Kasumi-1 (cell line): Measurements from ENCODE around the gene POLR2M.

Experiments used
- DNase-seq, 2 experiments: peaks; one replicate each; lab custom pipeline; 2025; lab: John Stamatoyannopoulos, UW

The POLR2M gene

DNA sequence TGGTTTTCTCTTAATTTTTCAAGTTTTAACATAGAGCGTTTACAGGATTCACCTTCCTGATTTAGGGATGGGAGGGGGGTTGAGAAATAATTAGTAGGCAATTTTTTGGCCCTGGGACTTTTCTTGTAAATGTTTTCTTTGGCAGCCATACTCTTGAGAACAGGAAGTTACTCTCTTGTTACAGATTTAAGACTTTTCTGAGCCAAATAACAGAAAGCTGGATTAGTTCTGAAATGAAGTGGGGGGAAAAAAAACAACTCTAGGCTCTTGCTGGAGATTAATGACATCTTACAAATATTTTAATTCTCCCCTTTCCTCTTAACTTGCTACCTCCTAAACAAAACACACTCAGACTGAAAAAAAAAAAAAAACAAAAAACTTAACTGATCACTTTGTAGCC, 13.8 kb upstream of the POLR2M start:
- no peak for DNase-seq

DNA sequence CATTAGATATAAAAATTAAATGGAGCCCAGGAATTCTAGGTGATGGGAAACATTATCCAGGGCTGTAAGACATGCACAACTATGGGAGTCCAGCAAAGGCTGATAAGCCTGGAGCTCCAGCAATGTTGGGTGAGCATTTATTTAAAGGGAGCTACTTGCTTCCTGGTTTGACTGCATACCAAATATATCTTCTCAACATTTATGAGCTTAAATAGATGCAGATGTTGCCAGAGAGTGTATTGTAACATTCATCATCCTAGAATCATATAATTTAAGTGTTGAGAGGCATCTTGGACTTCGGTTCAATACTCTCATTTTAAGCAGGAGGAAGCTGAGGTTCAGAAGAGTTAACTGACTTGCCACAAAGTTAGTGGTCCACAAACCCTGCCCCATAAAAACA, 12.2 kb upstream of the POLR2M start:
- no peak for DNase-seq

DNA sequence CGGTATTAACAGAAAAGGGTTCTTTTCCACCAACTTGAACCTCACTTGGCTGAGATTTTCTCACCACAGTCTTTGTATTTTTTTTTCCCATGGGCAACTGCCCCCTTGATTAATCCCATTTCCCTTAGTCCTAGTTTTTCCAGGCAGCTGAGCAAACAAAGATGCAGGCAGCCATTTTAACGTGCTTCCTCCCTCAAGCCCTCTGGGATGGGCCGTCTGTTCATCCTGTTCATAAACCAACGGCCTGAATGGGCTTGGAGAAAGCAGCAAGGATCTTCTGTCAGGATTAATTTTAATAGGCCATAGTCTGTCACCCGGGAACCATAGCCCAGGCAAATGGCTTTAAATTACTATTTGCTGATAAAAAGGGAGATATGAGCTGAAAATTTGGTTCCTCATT, 10.4 kb upstream of the POLR2M start:
- no peak for DNase-seq

DNA sequence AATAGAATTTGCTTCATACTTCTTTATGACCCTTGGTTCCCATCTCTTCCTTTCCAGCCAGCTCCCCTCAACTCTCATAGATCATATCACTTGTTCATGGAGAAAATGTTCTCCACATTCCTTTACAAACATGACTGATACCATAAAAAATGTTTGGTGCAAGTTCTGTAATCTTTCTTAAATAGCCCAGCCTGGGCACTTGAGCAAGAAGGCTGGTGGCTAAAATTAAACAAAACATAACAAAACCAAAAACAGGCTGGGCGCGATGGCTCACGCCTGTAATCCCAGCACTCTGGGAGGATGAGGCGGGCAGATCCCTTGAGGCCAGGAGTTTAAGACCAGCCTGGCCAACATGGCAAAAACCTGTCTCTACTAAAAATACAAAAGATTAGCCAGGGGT, 8.9 kb upstream of the POLR2M start:
- no peak for DNase-seq

DNA sequence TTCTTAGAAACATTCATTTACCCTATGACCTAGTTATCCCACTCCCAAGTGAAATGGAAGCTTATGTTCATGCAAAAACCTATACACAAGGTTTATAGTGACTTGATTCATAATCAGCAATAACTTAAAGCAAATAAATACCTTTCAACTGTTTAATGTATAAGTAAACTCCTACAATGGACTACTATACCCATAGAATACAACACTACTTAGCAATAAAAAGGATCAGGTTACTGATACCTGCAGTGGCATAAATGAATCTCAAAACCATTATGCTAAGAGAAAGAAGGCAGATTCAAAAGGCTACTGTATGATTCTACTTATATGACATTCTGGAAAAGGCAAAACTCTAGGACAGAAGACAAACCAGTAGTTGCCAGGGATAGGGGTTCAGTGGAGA, 8.3 kb upstream of the POLR2M start:
- no peak for DNase-seq

DNA sequence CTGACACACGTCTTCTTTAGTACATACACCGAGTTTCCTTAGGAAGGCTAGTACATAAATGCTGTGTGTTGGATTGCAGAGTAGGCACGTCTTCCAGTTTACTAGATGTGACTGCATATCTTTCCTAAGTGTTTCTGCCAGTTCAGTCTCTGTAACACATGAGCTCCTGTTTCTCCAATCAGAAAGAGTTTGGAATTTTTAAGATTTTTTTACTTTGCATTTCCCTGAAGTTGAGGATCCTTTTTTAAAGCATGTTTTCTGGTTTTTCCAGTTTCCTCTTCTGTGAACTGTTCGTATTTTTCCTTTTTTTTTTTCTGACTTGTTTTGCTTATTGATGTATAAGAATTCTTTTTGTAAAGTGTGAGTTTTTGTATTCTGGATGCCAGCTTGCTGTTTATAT, 7.5 kb upstream of the POLR2M start:
- no peak for DNase-seq

DNA sequence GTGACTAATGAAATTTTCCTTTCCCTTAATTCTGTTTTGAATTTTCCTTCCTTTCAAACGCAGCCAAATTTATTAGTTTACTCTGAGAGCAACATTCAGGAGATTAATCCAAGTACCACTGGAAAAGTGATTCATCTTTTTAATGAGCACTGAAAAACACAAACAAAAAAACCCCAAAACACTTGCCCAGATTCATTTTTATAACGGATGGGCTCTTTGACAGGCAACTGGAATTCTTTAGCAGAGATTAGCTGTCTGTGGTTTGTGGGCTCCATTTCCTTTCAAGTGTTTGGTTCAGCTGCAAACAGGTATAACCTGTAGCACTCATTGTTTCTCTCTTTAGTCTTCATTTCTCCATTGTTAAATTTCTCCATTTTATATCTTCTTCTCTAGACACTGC, 3.1 kb upstream of the POLR2M start:
- no peak for DNase-seq

DNA sequence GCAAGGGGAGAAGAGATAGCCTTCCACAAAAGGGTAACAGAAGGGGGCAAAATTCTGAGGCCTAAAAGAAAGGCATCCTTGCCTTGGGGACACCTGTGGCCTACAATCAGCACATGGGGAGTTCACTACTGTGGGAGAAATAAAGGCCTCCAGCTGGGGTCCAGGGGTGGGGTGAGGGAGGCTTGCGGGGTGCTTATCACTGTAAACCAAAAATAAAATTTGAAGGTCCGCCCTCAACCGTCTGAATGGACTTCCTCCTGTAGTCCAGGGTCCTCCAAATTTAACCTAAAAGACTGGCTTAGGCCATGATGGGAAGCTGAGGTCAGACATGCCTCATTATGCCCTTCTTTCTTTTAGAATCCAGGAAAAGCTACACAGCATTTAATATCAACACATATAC, 2.1 kb upstream of the POLR2M start:
- no peak for DNase-seq

DNA sequence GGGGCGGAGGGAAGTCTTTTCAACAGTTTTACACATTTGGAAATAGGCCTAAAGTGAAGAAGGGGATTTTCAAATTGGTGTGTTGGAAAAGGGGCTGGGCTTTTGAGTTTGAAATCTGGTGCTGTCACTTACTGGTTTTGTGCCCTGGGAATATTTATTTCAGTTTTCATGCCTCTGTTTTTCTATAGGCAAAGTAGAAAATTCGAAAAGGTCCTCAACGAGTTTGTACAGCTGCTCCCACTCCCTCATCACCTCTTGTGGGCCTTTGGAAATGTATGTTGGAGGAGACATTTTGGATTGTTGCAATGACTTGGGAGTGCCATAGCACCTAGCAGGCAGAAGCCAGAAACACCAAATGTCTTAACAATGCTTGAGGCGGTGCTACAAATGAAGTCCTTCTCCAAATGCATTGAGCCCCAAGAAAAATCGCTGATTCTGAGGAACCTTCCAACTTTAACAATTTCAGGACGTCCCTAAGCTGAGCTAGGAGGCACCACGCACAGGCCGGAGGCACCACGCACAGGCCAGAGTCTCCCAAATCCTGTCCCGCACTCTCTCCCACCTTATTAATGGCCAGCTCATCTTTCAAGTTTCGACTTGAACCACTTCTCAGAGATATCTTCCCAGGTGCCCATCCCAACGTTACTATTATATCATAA, 639 bp upstream of the POLR2M start:
- no peak for DNase-seq

DNA sequence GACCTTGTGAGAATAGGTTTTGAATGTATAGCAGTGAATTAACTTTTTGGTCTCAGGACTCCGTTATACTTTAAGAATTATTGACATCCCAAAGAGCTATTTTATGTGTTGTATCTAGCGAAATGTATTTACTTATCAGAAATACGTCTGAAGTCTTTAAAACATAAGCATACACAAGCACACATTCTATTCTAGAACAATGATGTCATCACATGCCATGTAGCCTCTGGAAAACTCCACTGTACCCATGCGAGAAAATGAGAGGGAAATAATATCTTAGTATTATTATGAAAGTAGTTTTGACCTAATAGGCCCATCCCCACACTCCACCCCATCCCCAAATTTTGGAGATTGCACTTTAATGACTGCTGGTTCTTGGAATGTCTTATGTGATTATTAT, 1.5 kb downstream of the POLR2M start:
- no peak for DNase-seq

DNA sequence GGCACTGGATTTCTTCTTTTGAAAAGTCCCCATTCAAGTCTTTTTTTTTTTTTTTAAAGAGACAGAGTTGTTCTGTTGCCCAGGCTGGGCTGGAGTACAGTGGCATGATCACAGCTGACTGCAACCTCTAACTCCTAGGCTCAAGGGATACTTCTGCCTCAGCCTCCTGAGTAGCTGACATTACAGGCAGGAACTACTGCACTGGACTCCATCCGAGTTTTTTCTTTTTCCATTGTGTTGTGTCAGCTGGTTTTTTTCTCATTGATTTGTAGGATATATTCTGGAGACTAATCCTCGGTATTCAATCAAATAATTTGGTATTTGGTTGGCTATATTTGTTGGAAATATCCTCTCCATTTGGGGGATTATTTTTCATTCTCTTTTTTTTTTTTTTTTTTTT, 11.8 kb downstream of the POLR2M start:
- DNase-seq: no peak

DNA sequence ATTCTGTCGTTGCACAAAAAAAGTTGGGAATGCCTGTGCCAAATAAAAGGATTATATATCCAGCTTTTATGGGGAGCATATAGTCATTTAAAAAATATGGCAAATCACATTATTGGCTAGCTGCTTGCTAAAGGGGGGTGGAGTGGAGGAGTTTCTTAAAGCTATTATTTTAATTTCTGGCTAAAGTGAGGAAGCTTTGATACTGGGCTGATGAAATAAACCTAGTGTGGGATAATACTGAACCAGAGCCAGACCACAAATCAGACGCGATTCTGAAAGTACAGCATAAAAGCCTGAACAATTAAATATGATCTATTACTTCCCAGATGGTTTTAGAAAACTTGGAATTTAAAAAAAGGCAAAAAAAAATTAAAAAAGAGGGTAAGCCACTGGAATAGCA, 14.4 kb downstream of the POLR2M start:
- DNase-seq: no peak

DNA sequence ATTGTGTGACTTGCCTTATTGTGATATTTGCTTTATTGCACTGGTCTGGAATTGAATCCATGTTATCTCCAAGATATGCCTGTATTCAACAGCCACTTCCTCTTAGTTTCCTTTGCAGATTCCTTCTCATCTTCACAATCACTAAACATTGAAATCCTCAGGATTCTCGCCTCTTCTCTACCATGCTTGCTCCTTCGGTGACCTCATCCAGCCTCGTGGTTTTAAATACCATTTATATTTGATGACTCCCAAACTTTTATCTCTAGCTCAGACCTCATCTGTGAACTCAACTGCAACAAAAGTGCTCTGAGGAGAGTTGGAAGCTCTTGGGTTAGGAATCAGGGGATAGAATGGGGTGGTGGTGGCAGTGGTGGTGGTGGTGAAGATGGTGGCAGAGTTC, 19.9 kb downstream of the POLR2M start:
- DNase-seq: no peak

DNA sequence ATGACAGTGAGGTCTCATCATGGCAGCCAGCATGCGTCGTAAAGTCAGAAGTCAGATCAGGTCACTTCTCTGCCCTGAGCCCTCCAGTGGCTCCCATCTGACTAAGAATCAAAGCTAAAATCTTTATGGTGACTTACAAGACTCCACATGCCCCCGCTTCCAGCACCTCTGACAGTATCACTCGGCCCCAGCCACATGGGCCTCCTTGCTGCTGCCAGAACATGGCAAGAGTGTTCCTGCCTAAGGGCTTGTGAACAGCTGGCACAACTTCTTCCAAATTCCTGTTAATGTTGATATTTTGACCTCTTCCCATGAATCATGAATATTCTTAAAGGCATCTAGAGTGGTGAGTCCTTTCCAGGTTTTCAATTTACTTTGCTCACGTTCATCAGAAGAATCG, 20.5 kb downstream of the POLR2M start:
- DNase-seq: no peak

DNA sequence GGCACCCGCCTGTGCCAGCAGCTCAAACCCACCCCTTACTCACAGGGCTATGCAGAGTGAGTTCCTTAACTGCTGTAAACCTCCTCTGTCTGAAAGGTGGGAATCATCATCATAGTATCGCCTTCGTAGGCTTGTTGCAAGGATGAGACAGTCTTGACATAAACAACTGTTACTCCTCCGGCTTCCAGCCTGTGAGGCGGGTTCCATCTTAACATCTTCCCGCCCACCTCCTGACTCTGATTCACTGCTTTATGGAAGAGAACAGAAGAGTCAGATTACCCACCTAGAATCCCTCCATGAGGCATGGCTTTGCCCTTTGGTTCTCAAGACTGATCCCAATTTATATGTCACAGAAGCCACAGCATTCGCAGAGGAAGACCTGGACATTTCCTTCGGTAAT, 21.9 kb downstream of the POLR2M start:
- no peak for DNase-seq

DNA sequence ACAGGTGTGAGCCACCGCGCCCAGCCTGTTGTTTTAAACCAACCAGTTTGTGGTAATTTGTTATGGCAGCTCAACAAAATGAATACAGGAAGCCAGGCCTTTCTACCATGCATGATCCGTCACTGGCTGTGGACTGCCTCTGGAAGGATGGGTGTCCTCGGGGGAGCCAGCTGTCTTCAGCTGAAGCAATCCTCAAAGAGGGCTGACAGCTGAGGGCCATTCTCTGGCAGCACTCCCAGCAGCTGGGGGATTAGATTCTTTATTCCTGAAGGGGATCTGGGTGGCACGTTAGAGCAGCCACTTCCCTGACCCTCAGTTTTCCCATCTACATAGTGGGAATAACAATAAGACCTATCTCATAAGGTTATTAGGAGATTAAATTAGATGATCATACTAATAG, 24.4 kb downstream of the POLR2M start:
- DNase-seq: no peak

DNA sequence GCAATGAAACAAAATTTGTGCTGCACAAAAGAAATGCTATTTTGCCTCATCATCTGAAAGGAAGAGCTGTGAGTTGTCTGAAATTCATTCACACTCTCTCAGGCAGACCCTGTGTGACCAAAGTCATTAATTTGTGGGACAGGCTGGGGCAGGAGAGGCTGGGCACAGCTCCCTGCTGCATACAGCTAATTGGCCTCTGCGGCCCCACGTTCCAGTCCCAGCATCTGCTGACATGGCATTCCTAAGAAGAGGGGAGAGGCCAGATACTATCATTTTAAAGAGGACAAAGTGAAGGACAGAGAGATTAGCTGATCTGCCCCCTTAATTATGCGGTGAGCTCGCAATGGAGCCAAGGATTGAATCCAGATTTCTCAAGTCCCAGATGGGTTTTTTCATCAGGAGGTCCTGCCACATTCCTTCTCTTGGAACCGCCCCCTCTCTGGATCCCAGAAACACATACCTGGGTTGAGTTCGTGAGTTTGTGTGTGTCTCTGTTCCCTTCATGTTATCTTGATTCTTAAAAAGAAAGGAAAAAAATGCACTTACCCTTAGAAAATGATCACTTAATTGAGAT, 25.1 kb downstream of the POLR2M start:
- no peak for DNase-seq

DNA sequence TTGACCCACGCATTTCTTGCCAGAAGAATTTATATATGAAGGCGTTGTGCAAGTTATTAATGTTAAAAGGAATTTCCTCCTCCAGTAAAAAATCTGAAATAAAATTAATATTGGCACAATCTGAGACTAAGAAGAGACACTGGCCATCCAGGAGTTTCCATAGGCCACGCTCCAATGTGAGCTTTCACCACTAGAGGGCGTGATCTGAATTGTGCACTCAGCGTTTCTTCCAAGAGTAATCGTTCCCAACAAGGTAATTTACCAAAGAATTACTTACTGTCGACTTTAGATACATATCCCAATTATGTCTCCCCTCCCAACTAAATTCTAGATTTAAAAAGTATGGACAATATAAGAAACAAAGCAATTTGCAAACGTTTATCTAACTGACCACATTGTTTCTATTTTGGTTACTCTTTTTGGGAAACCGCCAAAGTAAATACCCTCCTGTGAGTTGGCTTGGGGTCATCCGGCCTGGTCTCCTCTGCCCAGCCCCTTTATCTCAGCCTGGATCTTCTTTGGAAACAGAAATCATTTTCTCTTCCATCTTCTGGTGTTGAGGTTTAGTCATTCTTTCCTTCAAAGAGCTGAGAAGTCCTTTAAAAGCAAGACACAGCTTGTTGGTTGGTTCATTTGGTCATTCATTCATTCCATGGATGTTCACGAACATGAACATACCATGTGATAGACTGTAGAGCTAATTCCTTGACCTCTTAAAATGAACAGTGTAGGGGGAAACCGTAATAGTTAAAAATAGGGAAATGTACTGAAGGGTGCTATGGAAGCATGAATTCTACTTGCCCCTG, 26.2 kb downstream of the POLR2M start:
- DNase-seq: peak; percentile 11 to 58

DNA sequence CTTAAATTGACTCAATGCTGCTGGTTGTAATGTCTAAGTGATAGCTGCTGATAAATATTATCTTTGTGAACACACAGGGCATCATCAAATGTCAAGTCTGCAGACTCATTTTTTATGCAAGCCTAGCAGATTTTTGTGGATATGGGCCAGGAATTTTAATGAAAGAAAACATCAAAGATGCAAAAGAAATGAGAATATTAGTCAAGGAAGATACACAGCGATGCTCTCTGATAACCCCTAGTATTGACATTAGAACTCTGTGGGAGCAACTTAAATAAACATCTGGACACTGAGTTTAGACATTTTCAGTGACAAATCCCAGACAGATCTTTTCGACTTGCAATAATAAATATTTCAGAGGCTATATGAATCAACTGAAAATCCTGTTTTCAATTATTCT, 28.3 kb downstream of the POLR2M start:
- DNase-seq: no peak

DNA sequence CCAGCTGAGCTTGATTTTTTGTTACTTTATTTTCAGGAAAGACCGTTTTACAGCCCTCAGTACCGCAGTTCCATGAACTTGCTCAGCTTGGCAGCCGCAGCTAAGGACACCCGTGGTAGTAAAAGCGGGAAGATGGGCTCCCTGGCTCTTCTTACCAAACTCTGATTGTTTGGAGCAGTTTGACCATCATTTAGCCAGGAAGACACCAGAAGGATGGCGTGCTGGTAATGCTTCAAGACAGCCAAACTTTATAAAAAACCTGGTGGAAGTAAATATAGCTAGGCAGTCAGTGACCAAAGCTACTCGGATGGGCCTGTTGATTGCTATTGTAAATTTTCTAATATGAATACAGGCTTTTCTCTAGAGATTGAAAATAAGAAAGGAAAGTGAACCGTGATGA, 28.9 kb downstream of the POLR2M start:
- DNase-seq: no peak

DNA sequence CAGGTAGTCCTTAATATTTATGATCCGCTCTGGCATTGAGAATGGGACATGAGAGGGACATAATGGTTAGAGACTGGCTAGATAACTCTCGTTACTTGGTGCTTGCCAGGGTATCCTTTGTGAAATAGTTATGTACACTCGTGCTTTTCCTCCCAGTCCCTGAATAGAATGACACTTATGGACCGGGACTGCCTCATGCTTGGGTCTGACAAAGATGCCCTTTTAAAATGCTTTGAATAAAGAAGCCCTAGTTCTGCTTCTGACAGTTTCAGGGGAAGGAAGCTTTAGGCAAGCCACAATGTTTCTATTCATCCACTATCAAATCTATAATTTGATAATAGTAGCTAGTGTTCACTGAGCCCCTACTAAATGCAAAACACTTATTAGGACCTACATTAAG, 29.4 kb downstream of the POLR2M start:
- no peak for DNase-seq

DNA sequence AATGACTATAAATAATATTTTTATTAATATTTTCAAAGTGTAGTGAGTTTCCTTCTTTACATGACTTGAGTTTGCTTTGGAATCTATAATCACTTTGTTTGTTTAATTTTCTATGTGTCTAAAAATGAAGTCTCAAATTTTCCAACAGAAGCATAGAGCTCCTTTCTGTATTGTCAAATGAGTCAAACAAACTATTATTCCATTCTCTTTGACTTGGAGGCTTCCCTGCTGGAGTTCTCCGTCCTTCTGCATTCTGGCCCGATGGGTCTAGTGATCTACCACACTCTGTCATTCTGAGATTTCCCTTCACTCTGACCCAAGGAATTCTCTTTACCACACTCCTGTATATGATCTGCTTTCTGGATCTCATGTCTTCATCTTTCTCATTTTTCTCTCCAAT, 30.1 kb downstream of the POLR2M start:
- DNase-seq: no peak

DNA sequence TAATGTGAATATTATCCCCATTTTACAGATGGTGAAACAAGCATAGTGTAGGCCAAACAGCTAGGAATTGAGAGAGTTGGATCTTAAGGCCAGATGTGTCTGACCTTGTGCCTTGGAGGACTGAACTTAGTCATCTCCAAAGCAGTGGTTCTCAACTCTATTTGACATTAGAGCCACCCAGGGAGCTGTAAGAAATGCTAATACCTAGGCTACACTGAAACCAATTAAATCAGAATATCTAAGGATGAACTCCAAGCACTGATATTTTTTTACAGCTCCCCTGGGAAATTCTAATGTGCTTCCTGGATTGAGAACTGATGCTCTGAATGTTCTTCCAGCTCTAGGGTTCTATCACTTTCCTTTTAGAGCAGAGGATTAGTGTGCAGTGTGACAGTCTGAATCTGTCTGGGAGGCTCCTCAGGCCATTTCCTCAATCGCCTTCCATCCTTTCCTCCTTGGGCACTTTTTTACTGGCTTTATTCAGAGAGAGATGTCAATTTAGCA, 32.3 kb downstream of the POLR2M start:
- no peak for DNase-seq
